Activated CD8-positive, alpha-beta memory T cell treated with anti-CD3 and anti-CD28 coated beads, Interleukin-2, amount 50 U/mL, for 24 hours (primary cell): ENCODE measurements around the gene RGS9BP.
A peak's percentile ranks its signal among the peaks of the same experiment; 100 is the strongest.
"Not testable (repeated sequence)": the region's sequence is repeated elsewhere in the genome, so short reads cannot be mapped to it uniquely, and the experiment has no call there.

Experiments
- DNase-seq: peaks from one replicate; pipeline ENCODE4 v3.0.0-alpha.2; 2020; ENCODE audit errors: extremely low read depth

Gene RGS9BP

GRCh38 chr19:32671883-32672593 lies 3.6 kb upstream of the RGS9BP start:
- DNase-seq = no peak

GRCh38 chr19:32672841-32673240 lies 2.8 kb upstream of the RGS9BP start:
- DNase-seq = no peak

GRCh38 chr19:32673573-32673972 lies 2.1 kb upstream of the RGS9BP start:
- no peak for DNase-seq

GRCh38 chr19:32674153-32674930 lies 1.3 kb upstream of the RGS9BP start:
- DNase-seq = no peak

GRCh38 chr19:32674931-32675719 lies 523 bp upstream of the RGS9BP start, which contains the start of gene ANKRD27:
TSS of gene ANKRD27 (minus strand) at chr19:32675180. CDS start at chr19:32659015, 16,165 bp downstream.
- peak; percentile 89 for DNase-seq

GRCh38 chr19:32676186-32676894 lies 692 bp downstream of the RGS9BP start:
- DNase-seq = no peak

- DNase-seq = no peak
These were observed 1.3 kb downstream of the RGS9BP start for GRCh38 chr19:32676895-32677359.

- DNase-seq = no peak
These were observed 2.0 kb downstream of the RGS9BP start for GRCh38 chr19:32677657-32678056.

- no peak for DNase-seq
These were observed 5.3 kb downstream of the RGS9BP start for GRCh38 chr19:32680986-32681385.

- DNase-seq = no peak
These were observed 6.7 kb downstream of the RGS9BP start for GRCh38 chr19:32682317-32682716.

- no peak for DNase-seq
These were observed 11.3 kb downstream of the RGS9BP start for GRCh38 chr19:32686847-32687475.

- DNase-seq = no peak
These were observed 12.0 kb downstream of the RGS9BP start for GRCh38 chr19:32687681-32688080.

GRCh38 chr19:32688311-32688710 lies 12.7 kb downstream of the RGS9BP start:
- no peak for DNase-seq

- DNase-seq = no peak
These were observed 15.8 kb downstream of the RGS9BP start, which contains the start of gene NUDT19 for GRCh38 chr19:32691291-32691951. TSS of gene NUDT19 (plus strand) at chr19:32691821. CDS start at chr19:32691961, 140 bp downstream.

GRCh38 chr19:32691952-32692726 lies 16.5 kb downstream of the RGS9BP start:
- no peak for DNase-seq

- DNase-seq = no peak
These were observed 17.0 kb downstream of the RGS9BP start for GRCh38 chr19:32692727-32693061.

GRCh38 chr19:32693151-32694108 lies 17.8 kb downstream of the RGS9BP start:
- DNase-seq = not testable (repeated sequence)

GRCh38 chr19:32694316-32694715 lies 18.7 kb downstream of the RGS9BP start:
- DNase-seq = not testable (repeated sequence)
